Thoracic aorta endothelial cell (primary cell): Measurements from ENCODE around the gene DOC2A. TPM values are rescaled to one million over a fixed set of nuclear protein-coding genes. Genes with fewer than 3 reads are reported as not detected.

ENCODE experiments used
- total RNA-seq: library from RNA; depleted of rRNA; stranded (reverse); fragments of >200 nt; gene quantifications from 2 replicates; pipeline ENCODE4 v1.2.3, GENCODE V29; 2012

The DOC2A gene
- 0.13 and 0.22 TPM in 2 replicates for total RNA-seq

DNA sequence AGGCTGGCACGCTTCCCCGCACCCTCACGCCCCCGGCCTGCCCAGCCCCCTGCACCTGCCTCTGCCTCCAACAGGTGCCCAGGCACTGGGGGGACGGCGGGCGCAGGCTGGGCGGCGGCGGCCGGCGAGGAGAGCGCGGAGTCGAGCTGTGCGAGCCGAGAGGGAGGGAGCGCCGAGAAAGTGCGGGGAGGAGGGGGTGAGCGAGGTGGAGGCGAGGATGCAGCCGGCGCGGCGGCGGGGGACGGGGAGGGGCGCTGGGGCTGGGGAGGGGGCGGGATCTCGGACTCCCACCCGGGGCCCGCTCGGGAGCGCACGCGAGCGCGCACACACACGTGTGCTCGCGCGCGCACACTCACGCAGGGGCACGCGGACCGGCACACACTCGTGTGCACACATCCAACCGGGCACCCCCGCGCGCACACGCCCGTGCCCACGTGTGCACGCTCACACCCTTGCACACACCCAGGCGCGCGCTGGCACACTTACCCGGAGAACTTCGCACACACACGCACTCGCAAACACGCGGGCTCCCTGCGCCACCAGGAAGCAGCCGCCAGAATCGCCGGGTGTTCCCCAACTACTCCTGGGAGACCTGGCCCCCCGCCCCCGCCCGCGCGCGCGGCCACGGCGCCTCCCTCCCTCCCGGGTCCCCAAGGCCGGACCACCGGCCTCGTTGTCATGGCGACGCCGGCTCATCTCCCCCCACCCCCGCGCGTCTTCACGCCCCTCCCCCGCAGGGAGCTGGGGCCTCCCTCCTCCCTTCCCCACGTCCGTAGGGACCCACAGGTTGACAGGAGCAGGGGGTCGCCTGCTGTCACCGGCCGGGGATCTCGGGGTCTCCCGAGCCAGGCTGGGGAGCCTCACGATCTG, at the start of gene DOC2A:
TSS of gene DOC2A (minus strand) at position 184 of the 870 bp plus-strand sequence. CDS start 805 bp downstream, outside the sequence.

DNA sequence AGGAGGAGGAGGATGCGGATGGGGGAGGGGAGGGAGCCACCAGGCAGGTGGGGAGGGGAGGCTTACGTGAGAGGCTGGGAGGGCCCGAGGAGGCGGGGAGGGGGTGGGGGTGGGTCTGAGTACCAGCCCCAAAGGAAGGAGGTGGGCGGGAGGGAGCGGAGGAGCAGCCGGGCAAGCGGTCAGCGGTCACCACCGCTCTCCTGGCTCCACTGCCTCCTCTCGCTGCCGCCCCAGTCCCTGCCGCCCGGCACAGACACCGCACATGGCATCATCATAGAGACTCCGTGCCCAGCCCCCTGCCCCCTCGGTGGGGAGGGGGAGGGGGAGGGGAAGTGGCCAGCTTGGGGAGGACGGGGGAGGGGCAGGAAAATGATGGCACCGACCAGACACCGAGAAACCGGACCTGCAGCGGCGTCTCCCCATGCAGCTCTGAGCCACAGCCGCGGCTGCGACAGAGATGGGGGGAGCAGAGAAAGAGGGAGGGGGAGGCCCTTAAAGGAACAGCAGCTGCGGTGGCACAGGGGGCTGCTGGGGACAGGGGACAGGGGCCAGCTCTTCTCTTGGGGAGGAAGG, 20.1 kb upstream of the DOC2A start, which contains the start of gene TLCD3B:
TSS of gene TLCD3B (minus strand) at position 431 of the 573 bp plus-strand sequence. CDS start 744 bp downstream, outside the sequence.

DNA sequence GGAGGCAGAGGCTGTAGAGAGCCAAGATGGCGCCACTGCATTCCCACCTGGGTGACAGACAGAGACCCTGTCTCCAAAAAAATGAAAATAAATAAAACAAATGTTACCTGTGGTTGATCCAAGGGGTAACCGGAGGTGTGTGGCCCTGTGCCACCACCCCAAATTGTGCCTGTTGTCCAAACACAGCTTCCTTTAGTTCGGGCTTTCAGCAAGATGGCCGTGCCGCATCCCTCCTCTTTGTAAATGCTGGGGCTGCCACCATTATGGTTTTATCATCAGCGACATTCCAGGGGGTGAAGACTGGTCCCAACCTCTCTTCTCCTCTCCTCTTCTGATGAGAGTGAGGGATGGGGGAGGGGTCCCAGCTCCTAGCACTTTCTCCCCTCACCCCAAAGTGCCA, 12.1 kb upstream of the DOC2A start, which contains the start of gene C16orf92:
TSS of gene C16orf92 (plus strand) at position 312 of the 400 bp plus-strand sequence. CDS start 143 bp downstream, outside the sequence.

DNA sequence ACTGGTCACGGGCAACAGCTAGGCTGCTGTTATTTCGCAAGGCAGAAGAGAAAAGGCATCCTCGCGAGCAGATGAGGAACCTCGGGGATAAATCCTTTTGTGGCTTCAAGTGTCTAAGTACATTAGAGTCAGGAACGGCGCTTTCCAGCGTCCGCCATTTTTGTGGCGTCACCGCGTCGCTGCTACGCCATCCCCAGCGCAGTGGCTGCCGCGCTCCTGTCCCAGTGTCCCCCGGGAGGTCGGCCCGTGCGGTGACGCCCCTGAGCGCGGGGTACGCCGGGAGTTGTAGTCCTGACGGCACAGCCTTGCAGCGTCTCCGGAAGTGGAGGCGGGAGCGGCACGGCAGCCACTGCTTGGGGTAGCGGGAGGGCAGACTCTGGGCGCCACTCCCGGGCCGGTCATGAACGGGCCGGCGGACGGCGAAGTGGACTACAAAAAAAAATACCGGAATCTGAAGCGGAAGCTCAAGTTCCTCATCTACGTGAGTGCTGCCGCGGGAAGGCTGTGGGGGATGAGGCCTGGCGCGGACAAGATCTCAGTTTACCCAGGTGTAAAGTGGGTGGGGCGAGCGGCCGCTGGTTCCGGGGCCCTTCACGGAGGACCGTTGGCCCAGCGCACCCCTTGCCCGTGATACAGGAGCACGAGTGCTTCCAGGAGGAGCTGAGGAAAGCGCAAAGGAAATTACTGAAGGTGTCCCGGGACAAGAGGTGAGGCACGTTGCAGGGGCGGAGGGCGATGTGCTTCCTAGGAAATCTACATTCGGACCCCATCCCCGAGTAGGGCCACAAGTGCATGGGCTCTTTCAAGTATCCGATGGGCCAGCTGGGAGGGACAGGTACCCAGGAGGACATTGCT, 14.7 kb downstream of the DOC2A start, which contains the start of gene INO80E:
TSS of gene INO80E (plus strand) at position 331 of the 855 bp plus-strand sequence. CDS start at position 401, 70 bp downstream.

DNA sequence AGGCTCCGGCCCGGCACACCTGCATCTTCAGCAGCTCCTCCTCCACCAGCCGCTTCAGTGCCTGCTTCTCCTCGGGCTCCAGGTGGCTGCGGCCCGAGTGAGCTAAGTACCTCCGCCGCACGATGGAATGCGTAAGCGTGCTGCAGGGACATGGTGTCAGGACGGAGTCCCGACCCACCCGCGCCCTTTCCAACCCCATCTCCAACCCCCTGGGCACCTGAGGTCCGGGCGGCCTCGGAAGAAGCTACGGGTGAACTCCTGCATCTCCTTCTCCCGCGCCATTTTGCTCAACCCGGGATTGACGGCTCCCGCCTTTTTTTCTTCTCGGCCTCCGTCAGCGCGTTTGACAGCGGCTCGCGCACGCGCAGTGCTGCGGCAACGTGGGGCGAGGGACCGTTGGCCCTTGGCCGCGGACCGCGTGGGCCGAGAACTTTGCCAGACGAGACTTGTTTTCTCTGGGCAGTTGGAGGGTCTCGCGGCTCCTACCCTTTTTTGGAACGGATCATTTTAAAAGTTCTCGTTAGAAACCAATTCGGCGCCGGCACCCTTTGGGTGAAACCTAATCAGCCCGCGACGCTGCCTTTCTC, 15.4 kb downstream of the DOC2A start, which contains the start of gene HIRIP3:
TSS of gene HIRIP3 (minus strand) at position 294 of the 587 bp plus-strand sequence. CDS start at position 282, 12 bp downstream.

DNA sequence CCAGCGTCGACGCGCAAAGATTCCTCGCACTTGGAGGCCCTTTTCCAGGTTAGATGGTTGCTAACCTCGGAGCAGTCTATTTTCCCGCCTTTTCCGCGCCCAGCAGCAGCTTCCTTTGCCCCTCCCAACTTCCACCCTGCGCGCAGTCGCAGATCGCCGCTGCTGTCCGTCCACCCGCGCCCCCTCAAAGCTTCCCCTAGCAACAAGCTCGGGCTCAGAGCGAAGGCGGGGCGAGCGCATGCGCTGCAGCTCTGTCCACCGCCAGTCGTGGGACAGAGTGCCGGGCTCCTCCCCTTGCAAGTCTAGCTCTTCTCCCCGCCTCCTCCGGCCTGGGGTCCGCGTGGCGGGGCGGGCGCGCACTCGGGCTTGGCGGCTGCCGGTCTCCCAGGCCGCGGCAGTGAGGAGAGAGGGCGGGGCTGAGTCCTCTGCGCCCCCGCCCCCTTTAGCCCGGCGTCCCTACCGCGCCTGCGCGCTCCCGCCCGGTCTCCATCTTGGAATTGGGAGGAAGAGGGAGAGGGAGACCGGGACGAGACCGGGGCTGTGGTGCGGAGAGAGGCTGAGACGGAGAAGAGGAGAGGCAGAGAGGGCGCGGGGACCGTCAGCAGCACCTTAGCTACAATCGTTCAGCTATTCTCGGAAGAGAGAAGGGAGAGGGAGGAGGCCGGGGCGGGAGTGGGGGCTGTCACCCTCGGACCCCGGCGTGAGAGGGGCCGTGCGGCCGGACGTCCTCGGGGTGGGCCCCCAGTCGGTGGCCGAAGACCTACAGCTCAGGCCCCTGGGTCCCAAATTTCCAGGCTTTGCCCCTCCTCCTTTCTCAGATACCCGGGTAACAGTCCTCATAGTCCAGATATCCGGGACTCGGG, 37.2 kb downstream of the DOC2A start, which contains the start of gene TAOK2:
TSS of gene TAOK2 (plus strand) at position 485 of the 863 bp plus-strand sequence. CDS start 3,905 bp downstream, outside the sequence.

DNA sequence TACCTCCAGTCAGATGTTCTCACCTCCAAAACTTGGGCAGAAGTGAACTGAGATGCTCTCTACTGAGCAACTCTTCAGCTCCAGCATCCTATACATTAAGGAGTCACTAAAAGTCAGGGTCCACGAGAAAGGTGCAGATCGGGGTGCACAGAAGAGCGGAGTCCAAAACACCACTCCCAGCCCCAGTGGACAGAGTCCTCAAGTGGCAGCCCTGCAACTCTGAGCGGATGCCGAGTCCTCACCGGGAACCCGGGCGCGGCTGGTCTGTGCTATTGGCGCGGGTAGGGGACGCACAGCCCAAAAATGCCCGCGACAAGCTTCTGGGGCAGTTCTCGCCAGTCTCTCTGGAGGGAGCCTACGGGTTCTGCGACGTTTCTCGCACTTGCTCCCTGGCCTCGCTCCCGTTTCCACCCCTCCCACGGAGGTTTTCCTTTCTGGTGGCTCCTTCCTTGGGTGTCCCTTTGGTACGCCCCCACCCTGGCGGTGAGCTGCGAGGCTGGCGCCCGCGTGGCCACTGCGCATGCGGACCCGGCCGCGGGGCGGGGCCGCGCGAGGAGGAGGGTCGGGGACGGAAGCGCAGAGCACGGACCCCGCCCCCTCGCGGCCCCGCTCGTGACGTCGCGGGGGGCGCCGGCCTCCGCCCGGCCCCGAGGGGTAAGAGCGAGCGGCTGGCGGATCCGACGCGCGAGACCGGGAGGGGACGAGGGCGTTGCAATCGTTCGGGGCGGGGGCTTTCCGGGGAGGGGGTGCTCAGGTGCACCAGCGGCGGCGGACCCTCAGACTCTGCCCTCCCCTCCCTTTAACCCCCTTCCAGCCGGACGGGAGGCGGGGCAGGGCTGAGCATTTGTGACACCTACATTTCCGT, 49.1 kb downstream of the DOC2A start, which contains the start of gene TMEM219:
TSS of gene TMEM219 (plus strand) at position 601 of the 865 bp plus-strand sequence. CDS start 1,065 bp downstream, outside the sequence.

Other genes starting within 250 kb of the DOC2A start
- gene ZG16, start 232.8 kb downstream of the DOC2A start, total RNA-seq: not detected in 2 replicates
- gene KIF22, start 220.3 kb downstream of the DOC2A start, total RNA-seq: 58.8 and 85.1 TPM in 2 replicates
- 191 and 192 TPM in 2 replicates for gene MAZ, start 204.5 kb downstream of the DOC2A start, total RNA-seq
- gene PRRT2, start 198.8 kb downstream of the DOC2A start, total RNA-seq: 1.3 and 1.8 TPM in 2 replicates
- gene PAGR1, start 194.9 kb downstream of the DOC2A start, total RNA-seq: 25.6 and 26.3 TPM in 2 replicates
- gene MVP, start 190.6 kb downstream of the DOC2A start, total RNA-seq: 153 and 184 TPM in 2 replicates
- gene CDIPT, start 147.8 kb downstream of the DOC2A start, total RNA-seq: 52.1 and 73.6 TPM in 2 replicates
- gene SEZ6L2, start 111.5 kb downstream of the DOC2A start, total RNA-seq: 1.2 and 1.4 TPM in 2 replicates
- 0.93 TPM in 2 replicates for gene ASPHD1, start 110.5 kb downstream of the DOC2A start, total RNA-seq
- gene KCTD13, start 84.8 kb downstream of the DOC2A start, total RNA-seq: 10.5 and 11.6 TPM in 2 replicates
- gene TMEM219, start 48.9 kb downstream of the DOC2A start, total RNA-seq: 55.5 and 59.8 TPM in 2 replicates
- 91.9 and 96.3 TPM in 2 replicates for gene TAOK2, start 37.2 kb downstream of the DOC2A start, total RNA-seq
- 7.3 and 8.1 TPM in 2 replicates for gene HIRIP3, start 15.4 kb downstream of the DOC2A start, total RNA-seq
- gene INO80E, start 14.8 kb downstream of the DOC2A start, total RNA-seq: 37.9 and 42.9 TPM in 2 replicates
- gene C16orf92, start 12.2 kb upstream of the DOC2A start, total RNA-seq: not detected in 2 replicates
- 0.07 and 0.13 TPM in 2 replicates for gene TLCD3B, start 20.2 kb upstream of the DOC2A start, total RNA-seq
- gene ALDOA, start 54.7 kb upstream of the DOC2A start, total RNA-seq: 921 and 974 TPM in 2 replicates
- gene PPP4C, start 65.0 kb upstream of the DOC2A start, total RNA-seq: 193 and 211 TPM in 2 replicates
- gene TBX6, start 80.9 kb upstream of the DOC2A start, total RNA-seq: 0.14 and 0.27 TPM in 2 replicates
- gene YPEL3, start 85.2 kb upstream of the DOC2A start, total RNA-seq: 10.3 and 10.9 TPM in 2 replicates
- 1.7 and 2.0 TPM in 2 replicates for gene GDPD3, start 102.5 kb upstream of the DOC2A start, total RNA-seq
- 46.5 and 58.0 TPM in 2 replicates for gene MAPK3, start 112.2 kb upstream of the DOC2A start, total RNA-seq
- 3.8 and 4.0 TPM in 2 replicates for gene CORO1A, start 172.6 kb upstream of the DOC2A start, total RNA-seq
- gene BOLA2B, start 182.6 kb upstream of the DOC2A start, total RNA-seq: 114 and 168 TPM in 2 replicates
- 27.2 and 46.3 TPM in 2 replicates for gene SLX1A, start 182.8 kb upstream of the DOC2A start, total RNA-seq
- 4.4 and 4.5 TPM in 2 replicates for gene SULT1A3, start 188.2 kb upstream of the DOC2A start, total RNA-seq
- 3.2 and 4.0 TPM in 2 replicates for gene NPIPB13, start 237.5 kb upstream of the DOC2A start, total RNA-seq